ENCODE data around the gene CROCC2. TPM values are rescaled to one million over a fixed set of nuclear protein-coding genes. Genes with fewer than 3 reads are reported as not detected.

The CROCC2 gene
- polyA plus RNA-seq (ENCODE audit: insufficient read length in 4 of 4): under 1 TPM; 0.03 to 0.11 (median 0.08) TPM

DNA sequence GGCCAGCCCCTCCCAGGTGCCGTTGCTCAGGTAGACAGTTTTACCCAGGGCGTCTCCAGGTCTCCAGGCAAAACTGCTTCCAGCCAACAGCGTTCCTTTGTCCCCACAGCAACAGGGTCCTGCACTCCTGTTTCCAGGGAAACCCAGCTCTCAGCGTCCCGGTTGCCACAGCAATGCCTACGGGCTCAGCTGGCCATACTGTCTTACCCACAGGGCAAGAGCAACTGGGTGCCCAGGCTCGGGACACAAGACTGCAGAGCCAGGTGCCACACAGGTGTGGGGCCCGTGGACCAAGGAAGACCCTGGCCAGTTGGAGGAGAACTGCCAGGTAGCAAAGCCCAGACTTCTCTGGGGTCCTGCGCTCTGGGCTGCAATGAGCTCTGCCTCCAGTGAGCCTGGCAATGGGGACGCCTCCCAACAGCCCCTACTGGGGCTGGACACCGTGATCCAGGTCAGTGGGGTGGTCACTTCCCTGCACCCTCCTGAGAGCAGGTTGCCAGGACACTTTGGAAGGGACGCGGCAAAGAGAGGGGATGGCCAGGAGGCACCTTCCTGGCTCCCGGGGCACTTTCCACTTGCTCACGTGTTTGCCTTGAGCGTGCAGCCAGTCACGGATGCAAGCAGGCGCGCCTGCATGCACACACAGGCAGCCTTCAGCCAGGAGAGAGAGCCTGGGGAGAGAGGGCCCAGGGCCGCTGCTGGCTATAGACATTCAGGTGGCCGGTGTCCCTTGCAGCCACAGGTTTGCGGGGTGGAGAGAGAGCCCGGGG is at the start of gene CROCC2:
Gene CROCC2 (plus strand): TSS at position 196 of the 770 bp plus-strand sequence. CDS start 178 bp downstream, at position 374.
- DNase-seq (ENCODE audit: low read depth in 4 of 4, low spot score in 2 of 4): no peak

GRCh38 chr2:240857039-240858008 is 48.8 kb upstream of the CROCC2 start:
- no peak for DNase-seq (ENCODE audit: low read depth in 4 of 4, low spot score in 2 of 4)

- DNase-seq (ENCODE audit: low read depth in 4 of 4, low spot score in 2 of 4): no peak
These were observed 47.8 kb upstream of the CROCC2 start for GRCh38 chr2:240858321-240858720.

DNA sequence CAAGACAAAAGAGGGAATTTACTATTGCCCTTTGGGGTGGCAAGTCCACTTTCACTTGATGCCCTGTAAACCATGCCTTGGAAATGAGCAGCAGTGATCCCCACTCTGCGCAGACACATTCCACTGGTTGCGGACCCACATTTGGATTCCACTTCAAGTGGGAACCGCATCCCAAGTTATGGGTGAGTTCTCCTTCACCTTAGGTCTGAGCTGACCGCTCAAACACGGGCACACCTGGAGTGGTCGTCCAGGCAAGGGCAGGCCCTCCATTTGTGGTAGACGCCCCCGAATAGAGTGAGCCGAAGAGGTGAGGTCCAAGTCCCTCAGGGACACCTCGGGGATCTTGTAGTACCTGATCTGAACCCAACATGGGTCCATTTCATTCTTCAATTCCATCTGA is 47.3 kb upstream of the CROCC2 start:
- no peak for DNase-seq (ENCODE audit: low read depth in 4 of 4, low spot score in 2 of 4)

- no peak for DNase-seq (ENCODE audit: low read depth in 4 of 4, low spot score in 2 of 4)
These were observed 44.6 kb upstream of the CROCC2 start for GRCh38 chr2:240861547-240861946.

DNA sequence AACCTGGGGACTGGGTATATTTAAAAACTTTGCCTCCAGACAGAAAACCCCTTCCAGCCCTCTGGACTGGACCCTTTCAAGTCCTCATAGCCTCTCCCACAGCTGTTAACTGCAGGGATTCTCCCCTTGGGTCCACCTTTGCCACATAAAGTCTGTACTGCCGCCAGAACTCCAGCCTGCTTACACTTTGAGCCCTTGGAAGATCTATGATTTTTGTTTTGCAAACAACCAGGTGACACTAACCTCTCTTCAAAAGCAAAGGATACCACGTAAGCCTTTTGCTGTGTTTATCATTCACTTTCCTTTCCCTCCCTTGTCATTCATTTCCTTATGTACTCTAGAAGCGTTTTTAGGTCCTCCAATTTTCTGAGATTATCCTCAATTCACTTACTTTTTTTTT is 41.7 kb upstream of the CROCC2 start:
- DNase-seq (ENCODE audit: low read depth in 4 of 4, low spot score in 2 of 4): no peak

GRCh38 chr2:240865391-240865790 is 40.7 kb upstream of the CROCC2 start:
- no peak for DNase-seq (ENCODE audit: low read depth in 4 of 4, low spot score in 2 of 4)

DNA sequence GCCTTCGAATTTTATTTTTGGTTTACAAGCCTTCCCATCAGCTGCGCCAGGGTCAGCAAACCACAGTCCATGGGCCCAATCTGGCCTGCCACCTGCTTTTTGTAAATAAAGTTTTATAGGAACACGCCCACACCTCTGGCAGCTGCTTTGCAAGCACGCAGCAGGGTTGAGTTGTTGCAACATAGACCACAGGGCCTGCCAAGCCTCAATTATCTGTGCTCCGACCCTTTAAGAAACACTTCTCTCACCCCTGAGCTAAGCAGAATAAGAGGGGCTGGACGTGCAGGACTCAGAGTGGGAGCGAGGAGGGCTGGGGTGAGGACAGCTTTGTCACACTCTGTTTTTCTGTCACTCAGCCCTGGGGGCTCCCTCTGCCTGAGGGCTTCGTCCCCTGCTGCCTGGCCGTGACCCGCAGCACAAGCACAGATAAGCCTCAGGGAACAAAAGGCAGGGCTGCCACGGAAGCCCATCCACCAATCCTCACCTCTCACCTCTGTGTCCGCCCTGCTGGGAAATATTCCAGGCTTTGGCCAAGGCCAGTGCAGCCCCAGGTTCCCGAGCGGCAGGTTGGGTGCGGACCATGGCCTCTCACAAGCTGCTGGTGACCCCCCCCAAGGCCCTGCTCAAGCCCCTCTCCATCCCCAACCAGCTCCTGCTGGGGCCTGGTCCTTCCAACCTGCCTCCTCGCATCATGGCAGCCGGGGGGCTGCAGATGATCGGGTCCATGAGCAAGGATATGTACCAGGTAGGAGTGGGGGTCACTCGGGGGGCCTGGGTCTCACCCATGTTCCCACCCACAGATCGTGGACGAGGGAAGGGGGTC is 37.6 kb upstream of the CROCC2 start, which contains the start of gene AGXT:
Gene AGXT (plus strand): TSS at position 539 of the 823 bp plus-strand sequence. CDS start 42 bp downstream, at position 581.
- no peak for DNase-seq (ENCODE audit: low read depth in 4 of 4, low spot score in 2 of 4)

GRCh38 chr2:240869109-240869955 is 36.8 kb upstream of the CROCC2 start:
- no peak for DNase-seq (ENCODE audit: low read depth in 4 of 4, low spot score in 2 of 4)

- DNase-seq (ENCODE audit: low read depth in 4 of 4, low spot score in 2 of 4): no peak
These were observed 35.9 kb upstream of the CROCC2 start for GRCh38 chr2:240869956-240870875.

DNA sequence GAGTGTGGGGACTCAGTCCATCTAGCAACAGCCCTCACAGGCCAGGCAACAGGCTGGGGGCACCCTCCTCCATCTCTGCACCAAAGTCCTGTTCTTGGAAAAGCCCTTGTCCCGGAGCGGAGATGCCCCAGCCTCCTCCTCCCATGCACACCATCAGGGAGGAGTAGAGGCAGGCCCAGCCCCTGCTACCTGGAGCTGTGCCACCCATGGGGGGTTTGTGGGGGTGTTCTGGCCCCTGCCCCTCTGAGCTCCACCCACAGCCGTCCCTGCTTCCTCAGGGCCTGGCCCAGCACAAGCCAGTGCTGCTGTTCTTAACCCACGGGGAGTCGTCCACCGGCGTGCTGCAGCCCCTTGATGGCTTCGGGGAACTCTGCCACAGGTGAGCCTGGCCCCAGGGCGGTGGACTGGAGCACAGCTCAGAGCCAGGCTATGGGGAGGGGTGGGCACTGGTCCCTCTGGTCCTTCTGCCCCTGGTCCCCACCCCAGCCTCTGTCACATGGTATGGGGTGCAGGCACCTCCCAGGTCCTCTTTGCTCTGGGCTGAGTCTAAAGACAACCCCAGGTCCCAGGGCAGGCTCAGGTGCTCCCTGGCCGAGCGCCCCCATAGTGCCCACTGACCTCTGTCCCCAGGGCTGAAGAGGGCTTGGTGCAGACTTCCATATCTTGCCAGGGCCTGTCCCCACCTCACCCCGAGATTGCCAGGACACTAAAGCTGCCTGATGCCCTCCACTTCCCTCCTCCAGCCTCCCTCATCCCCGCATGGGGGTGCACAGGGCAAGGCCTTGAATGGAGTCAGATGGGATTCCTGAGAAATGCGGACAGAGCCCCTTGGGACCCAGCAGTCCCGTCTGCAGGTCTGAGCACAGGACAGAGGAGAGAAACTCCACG is 34.8 kb upstream of the CROCC2 start:
- DNase-seq (ENCODE audit: low read depth in 4 of 4, low spot score in 2 of 4): no peak

GRCh38 chr2:240872317-240873097 is 33.6 kb upstream of the CROCC2 start:
- DNase-seq (ENCODE audit: low read depth in 4 of 4, low spot score in 2 of 4): no peak

GRCh38 chr2:240873098-240873788 is 32.9 kb upstream of the CROCC2 start:
- no peak for DNase-seq (ENCODE audit: low read depth in 4 of 4, low spot score in 2 of 4)

DNA sequence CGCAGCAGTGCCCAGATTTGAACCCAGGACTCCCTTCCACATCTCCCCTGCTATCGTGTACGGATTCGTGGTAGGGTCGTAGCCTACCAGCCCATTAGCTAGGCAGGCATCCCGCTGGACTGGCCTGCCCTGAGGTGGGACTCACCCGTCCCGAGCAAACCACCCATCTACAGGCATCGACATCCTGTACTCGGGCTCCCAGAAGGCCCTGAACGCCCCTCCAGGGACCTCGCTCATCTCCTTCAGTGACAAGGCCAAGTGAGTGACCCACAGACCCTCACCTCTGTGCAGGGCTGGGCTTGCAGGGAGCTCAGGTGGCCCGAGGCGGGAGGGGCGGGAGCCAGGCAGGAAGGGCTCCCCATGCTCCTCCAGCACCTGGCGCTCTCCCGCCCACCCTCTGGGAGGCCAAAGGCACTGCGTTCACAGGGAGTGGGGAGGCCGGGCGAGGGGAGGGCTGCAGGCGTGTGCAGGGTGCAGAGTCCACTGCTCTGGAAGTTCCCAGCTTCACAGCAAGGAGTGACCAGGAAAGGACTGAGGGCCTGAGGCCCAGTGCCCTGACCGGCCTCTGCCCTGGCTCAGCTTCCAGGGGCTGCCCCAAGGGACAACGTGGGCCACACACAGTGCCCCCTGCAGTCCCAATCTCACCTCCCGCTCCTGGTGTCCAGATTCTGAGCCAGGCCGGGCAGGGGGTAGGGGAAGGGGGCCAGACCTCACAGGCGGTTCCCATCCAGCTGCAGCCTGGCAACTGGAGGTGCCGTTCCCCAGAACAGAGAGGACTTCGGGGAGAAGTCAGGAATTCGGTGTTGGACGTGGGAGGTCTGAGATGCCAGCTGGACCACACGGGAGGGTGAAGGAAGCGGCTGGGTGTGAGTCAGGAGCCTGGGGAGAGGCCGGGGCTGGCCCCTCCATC is 32.1 kb upstream of the CROCC2 start:
- no peak for DNase-seq (ENCODE audit: low read depth in 4 of 4, low spot score in 2 of 4)

DNA sequence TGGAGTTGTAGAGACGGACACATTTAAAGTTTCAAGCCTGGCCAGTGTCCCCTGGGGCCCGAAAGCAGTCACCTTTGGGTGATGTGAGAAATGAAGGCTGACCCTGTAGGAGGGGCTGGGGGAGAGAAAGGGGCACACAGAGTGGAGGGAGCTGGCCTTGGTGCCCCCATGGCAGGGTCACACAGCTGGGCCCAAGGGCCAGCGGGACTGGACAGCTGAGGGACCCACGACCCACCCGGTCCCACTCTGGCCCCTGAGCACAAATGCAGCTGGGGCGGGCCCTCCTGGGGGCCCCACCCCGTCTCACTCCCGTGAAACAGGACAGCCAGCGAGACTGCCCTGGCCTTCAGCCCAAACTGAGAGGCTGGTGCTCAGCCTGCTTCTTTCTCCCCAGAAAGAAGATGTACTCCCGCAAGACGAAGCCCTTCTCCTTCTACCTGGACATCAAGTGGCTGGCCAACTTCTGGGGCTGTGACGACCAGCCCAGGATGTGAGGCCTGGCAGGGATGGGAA is 31.4 kb upstream of the CROCC2 start:
- no peak for DNase-seq (ENCODE audit: low read depth in 4 of 4, low spot score in 2 of 4)
